HepG2 (cell line): Measurements from ENCODE around the gene TBL3. TPM values are rescaled to one million over a fixed set of nuclear protein-coding genes. Genes with fewer than 3 reads are reported as not detected.

ENCODE experiments used
- AGO1 ChIP-seq: fragments of 200-400 bp; formaldehyde crosslinking; IDR thresholded peaks from 2 replicates; pipeline ENCODE4 v1.6.1; 2017; ENCODE audit warnings: mild to moderate bottlenecking, low read depth, low read length, moderate library complexity; ENCODE audit not compliant: poor library complexity, severe bottlenecking
- HNRNPH1 ChIP-seq: fragments of 200-400 bp; formaldehyde crosslinking; optimal IDR thresholded peaks from 2 replicates; pipeline ENCODE3; 2017; ENCODE audit warnings: mild to moderate bottlenecking, low read depth, low read length
- KLF16 ChIP-seq, 2 experiments: sonication (generic) in 1 of 2; formaldehyde crosslinking in 1 of 2; IDR thresholded peaks; 2 replicates each; pipeline versions ENCODE4 v1.6.1 to v1.8.0; 2016 to 2023; ENCODE audit warnings: missing genetic modification reagents in 2 of 2, missing compliant biosample characterization in 1 of 2
- KMT2B ChIP-seq: IDR thresholded peaks from 2 replicates; pipeline ENCODE4 v1.6.1; 2016; ENCODE audit warnings: missing genetic modification reagents, missing compliant biosample characterization
- PAF1 ChIP-seq: IDR thresholded peaks from 2 replicates; pipeline ENCODE4 v1.6.1; 2016; ENCODE audit warnings: missing genetic modification reagents, missing compliant biosample characterization
- TAF1 ChIP-seq: sonication (generic); formaldehyde crosslinking; IDR thresholded peaks from 2 replicates; pipeline ENCODE4 v1.4.0; 2020; ENCODE audit warnings: missing genetic modification reagents
- TARDBP ChIP-seq: sonication (generic); formaldehyde crosslinking; IDR thresholded peaks from 2 replicates; pipeline ENCODE4 v1.8.0; 2022; ENCODE audit warnings: mild to moderate bottlenecking, missing genetic modification reagents
- TBP ChIP-seq: sonication (generic); formaldehyde crosslinking; IDR thresholded peaks from 2 replicates; pipeline ENCODE4 v1.5.0; 2020; ENCODE audit warnings: missing genetic modification reagents
- YEATS4 ChIP-seq: sonication (generic); formaldehyde crosslinking; IDR thresholded peaks from 2 replicates; pipeline ENCODE4 v1.4.0; 2020; ENCODE audit warnings: missing genetic modification reagents, borderline replicate concordance
- ZMYM3 ChIP-seq: sonication (generic); formaldehyde crosslinking; IDR thresholded peaks from 2 replicates; pipeline ENCODE4 v1.5.1; 2020; ENCODE audit warnings: mild to moderate bottlenecking, missing genetic modification reagents
- ZNF747 ChIP-seq: sonication (generic); formaldehyde crosslinking; IDR thresholded peaks from 2 replicates; pipeline ENCODE4 v1.8.1; 2023; ENCODE audit warnings: missing genetic modification reagents, mild to moderate bottlenecking, borderline replicate concordance
- polyA plus RNA-seq, 8 experiments: library from polyadenylated mRNA; depleted of rRNA in 3 of 8; stranded (reverse) in 7 of 8; unstranded in 1 of 8; fragments of >200 nt; fragmentation: Illumina TruSeq in 4 of 8; extraction: Trizol in 4 of 8; gene quantifications; 2 replicates each; pipeline versions ENCODE4 v1.2.1 to v1.2.3, GENCODE V29; 2011 to 2016; ENCODE audit warnings: low read depth in 4 of 8, missing spikeins in 1 of 8, mixed read lengths in 1 of 8; ENCODE audit not compliant: insufficient read depth in 1 of 8
- total RNA-seq, 5 experiments: library from RNA; depleted of rRNA; stranded (reverse); fragments of >200 nt; fragmentation: Illumina TruSeq; extraction: Trizol; gene quantifications; 2 replicates each; pipeline ENCODE4 v1.2.3, GENCODE V29; 2016; ENCODE audit warnings: low read depth in 1 of 5
- TF ChIP-seq, protein P1 (sequence below): sonication (generic); formaldehyde crosslinking; conservative IDR thresholded peaks from 2 replicates; pipeline ENCODE4 v1.4.0; 2020; ENCODE audit warnings: missing genetic modification reagents
- TF ChIP-seq, protein P2 (sequence below): sonication (generic); formaldehyde crosslinking; IDR thresholded peaks from 2 replicates; pipeline ENCODE4 v1.4.0; 2020; ENCODE audit warnings: mild to moderate bottlenecking, missing genetic modification reagents
- TF ChIP-seq, protein P3 (sequence below): sonication (generic); formaldehyde crosslinking; conservative IDR thresholded peaks from 2 replicates; pipeline ENCODE4 v1.8.0; 2022; ENCODE audit warnings: missing genetic modification reagents
- TF ChIP-seq, protein P4 (sequence below): sonication (generic); formaldehyde crosslinking; IDR thresholded peaks from 2 replicates; pipeline ENCODE4 v1.5.1; 2020; ENCODE audit warnings: missing genetic modification reagents, mild to moderate bottlenecking, borderline replicate concordance
- TF ChIP-seq, protein P5 (sequence below): sonication (generic); formaldehyde crosslinking; IDR thresholded peaks from 2 replicates; pipeline ENCODE4 v1.8.1; 2023; ENCODE audit warnings: missing genetic modification reagents, inconsistent platforms, borderline replicate concordance
- TF ChIP-seq, protein P6 (sequence below): sonication (generic); formaldehyde crosslinking; IDR thresholded peaks from 2 replicates; pipeline ENCODE4 v1.8.1; 2022; ENCODE audit warnings: mild to moderate bottlenecking, missing genetic modification reagents

TBL3 gene
- total and polyA plus RNA-seq, 2 of the 13 experiments (the other 11 are each of a cell fraction or from before 2014, with no cell fraction given): 16.8 to 38.0 TPM

DNA sequence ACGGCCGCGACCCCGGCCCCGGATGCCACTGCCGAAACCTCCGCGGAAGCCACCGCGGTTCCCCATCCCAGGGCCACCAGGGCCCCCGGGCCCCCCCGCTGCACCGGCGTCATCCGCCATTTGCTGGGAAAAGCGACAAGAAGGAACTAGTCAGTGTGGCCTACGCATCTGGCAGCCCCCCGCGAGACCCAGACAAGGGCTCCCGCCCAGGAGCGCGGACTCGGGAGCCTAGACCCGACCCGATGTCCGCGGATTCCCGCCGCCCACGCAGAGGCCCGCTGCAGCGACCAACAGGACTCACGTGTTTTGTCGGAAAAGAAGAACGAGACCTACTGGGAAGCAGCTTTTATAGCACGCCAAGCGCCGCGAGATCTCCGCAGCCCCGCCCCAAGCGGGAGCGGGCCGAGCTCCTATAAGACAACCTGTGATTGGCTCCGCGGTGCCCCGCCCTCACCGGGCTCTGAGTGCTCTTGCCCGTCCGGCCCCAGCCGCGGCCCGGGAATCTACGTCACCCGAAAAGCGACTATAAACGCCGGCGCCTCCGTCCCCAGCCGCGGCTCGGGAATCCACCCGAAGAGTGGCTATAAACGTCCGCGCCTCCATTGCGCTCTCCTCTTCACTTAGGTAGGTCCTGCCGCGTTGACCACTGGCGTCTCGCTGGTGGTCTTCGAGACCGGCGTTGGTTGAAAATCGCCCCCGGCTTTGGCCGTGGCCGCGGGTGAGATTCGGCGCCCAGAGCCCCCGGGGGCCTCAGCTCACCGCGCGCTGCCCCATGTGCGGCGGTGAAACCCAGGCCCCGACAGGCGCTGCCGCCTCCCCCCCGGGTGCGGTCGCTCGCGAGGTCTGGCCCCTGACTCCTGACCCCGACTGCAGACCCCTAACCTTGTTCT lies 7.1 kb upstream of the TBL3 start, which contains the start of gene RPS2 (continued):
- no peak for TF ChIP-seq ZNF747 (CRISPR knock-in tag)
- no peak; the same call in 1 of the 2 replicates for TF ChIP-seq TBP (CRISPR knock-in tag)
- TF ChIP-seq, protein P1, sequence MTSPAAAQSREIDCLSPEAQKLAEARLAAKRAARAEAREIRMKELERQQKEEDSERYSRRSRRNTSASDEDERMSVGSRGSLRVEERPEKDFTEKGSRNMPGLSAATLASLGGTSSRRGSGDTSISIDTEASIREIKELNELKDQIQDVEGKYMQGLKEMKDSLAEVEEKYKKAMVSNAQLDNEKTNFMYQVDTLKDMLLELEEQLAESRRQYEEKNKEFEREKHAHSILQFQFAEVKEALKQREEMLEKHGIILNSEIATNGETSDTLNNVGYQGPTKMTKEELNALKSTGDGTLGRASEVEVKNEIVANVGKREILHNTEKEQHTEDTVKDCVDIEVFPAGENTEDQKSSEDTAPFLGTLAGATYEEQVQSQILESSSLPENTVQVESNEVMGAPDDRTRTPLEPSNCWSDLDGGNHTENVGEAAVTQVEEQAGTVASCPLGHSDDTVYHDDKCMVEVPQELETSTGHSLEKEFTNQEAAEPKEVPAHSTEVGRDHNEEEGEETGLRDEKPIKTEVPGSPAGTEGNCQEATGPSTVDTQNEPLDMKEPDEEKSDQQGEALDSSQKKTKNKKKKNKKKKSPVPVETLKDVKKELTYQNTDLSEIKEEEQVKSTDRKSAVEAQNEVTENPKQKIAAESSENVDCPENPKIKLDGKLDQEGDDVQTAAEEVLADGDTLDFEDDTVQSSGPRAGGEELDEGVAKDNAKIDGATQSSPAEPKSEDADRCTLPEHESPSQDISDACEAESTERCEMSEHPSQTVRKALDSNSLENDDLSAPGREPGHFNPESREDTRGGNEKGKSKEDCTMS (CRISPR knock-in tag): no peak
- TF ChIP-seq TAF1 (CRISPR knock-in tag): peak; percentile 97
- TF ChIP-seq HNRNPH1: no peak
- TF ChIP-seq, protein P2, sequence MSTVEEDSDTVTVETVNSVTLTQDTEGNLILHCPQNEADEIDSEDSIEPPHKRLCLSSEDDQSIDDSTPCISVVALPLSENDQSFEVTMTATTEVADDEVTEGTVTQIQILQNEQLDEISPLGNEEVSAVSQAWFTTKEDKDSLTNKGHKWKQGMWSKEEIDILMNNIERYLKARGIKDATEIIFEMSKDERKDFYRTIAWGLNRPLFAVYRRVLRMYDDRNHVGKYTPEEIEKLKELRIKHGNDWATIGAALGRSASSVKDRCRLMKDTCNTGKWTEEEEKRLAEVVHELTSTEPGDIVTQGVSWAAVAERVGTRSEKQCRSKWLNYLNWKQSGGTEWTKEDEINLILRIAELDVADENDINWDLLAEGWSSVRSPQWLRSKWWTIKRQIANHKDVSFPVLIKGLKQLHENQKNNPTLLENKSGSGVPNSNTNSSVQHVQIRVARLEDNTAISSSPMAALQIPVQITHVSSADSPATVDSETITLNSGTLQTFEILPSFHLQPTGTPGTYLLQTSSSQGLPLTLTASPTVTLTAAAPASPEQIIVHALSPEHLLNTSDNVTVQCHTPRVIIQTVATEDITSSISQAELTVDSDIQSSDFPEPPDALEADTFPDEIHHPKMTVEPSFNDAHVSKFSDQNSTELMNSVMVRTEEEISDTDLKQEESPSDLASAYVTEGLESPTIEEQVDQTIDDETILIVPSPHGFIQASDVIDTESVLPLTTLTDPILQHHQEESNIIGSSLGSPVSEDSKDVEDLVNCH (CRISPR knock-in tag): no peak
- TF ChIP-seq PAF1 (CRISPR knock-in tag): no peak
- TF ChIP-seq, protein P3, sequence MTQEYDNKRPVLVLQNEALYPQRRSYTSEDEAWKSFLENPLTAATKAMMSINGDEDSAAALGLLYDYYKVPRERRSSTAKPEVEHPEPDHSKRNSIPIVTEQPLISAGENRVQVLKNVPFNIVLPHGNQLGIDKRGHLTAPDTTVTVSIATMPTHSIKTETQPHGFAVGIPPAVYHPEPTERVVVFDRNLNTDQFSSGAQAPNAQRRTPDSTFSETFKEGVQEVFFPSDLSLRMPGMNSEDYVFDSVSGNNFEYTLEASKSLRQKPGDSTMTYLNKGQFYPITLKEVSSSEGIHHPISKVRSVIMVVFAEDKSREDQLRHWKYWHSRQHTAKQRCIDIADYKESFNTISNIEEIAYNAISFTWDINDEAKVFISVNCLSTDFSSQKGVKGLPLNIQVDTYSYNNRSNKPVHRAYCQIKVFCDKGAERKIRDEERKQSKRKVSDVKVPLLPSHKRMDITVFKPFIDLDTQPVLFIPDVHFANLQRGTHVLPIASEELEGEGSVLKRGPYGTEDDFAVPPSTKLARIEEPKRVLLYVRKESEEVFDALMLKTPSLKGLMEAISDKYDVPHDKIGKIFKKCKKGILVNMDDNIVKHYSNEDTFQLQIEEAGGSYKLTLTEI: no peak
- peak; percentile 83 for TF ChIP-seq YEATS4 (CRISPR knock-in tag)
- peak in 1 of 2 experiments; percentile 85; a peak in 1 of 4 replicates for TF ChIP-seq KLF16 (CRISPR knock-in tag; IDR thresholded peaks at IDR 0.05)
- TF ChIP-seq, protein P4, sequence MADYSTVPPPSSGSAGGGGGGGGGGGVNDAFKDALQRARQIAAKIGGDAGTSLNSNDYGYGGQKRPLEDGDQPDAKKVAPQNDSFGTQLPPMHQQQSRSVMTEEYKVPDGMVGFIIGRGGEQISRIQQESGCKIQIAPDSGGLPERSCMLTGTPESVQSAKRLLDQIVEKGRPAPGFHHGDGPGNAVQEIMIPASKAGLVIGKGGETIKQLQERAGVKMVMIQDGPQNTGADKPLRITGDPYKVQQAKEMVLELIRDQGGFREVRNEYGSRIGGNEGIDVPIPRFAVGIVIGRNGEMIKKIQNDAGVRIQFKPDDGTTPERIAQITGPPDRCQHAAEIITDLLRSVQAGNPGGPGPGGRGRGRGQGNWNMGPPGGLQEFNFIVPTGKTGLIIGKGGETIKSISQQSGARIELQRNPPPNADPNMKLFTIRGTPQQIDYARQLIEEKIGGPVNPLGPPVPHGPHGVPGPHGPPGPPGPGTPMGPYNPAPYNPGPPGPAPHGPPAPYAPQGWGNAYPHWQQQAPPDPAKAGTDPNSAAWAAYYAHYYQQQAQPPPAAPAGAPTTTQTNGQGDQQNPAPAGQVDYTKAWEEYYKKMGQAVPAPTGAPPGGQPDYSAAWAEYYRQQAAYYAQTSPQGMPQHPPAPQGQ (CRISPR knock-in tag): no peak
- no peak for TF ChIP-seq KMT2B (CRISPR knock-in tag)
- TF ChIP-seq ZMYM3 (CRISPR knock-in tag): no peak
- TF ChIP-seq AGO1: peak; percentile 36
- TF ChIP-seq, protein P5, sequence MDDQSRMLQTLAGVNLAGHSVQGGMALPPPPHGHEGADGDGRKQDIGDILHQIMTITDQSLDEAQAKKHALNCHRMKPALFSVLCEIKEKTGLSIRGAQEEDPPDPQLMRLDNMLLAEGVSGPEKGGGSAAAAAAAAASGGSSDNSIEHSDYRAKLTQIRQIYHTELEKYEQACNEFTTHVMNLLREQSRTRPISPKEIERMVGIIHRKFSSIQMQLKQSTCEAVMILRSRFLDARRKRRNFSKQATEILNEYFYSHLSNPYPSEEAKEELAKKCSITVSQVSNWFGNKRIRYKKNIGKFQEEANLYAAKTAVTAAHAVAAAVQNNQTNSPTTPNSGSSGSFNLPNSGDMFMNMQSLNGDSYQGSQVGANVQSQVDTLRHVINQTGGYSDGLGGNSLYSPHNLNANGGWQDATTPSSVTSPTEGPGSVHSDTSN (CRISPR knock-in tag): no peak
- TF ChIP-seq, protein P6, sequence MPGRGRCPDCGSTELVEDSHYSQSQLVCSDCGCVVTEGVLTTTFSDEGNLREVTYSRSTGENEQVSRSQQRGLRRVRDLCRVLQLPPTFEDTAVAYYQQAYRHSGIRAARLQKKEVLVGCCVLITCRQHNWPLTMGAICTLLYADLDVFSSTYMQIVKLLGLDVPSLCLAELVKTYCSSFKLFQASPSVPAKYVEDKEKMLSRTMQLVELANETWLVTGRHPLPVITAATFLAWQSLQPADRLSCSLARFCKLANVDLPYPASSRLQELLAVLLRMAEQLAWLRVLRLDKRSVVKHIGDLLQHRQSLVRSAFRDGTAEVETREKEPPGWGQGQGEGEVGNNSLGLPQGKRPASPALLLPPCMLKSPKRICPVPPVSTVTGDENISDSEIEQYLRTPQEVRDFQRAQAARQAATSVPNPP: no peak
- no peak for TF ChIP-seq TARDBP (CRISPR knock-in tag)
